Lung (tissue), 12 donors: ENCODE measurements around the gene HDLBP. TPM values are rescaled to one million over a fixed set of nuclear protein-coding genes. Genes with fewer than 3 reads are reported as not detected.

Experiments
- ATAC-seq: fragments of 200-7000 bp; cut with Tn5 transposase; one replicate; pipeline ENCODE4 v1.9.1; 2020; ENCODE audit warnings: moderate number of reproducible peaks; ENCODE audit not compliant: insufficient read depth, low FRiP score
- DNase-seq, 3 donors: peaks; one replicate each; pipeline ENCODE4 v3.0.0-alpha.2; 2013 to 2017
- H3K27ac ChIP-seq, 2 donors: one replicate each; pipeline ENCODE4 v1.5.1; 2013; ENCODE audit warnings: mild to moderate bottlenecking in 2 of 2, moderate library complexity in 2 of 2, control low read depth in 1 of 2, inconsistent platforms in 1 of 2, low read depth in 1 of 2, low read length in 1 of 2
- H3K27me3 ChIP-seq, 3 donors: one replicate each; pipeline ENCODE4 v1.5.1; 2013; ENCODE audit warnings: low read length in 2 of 3; ENCODE audit not compliant: control insufficient read depth in 3 of 3, insufficient read depth in 3 of 3
- H3K36me3 ChIP-seq, 4 donors: one replicate each; pipeline ENCODE4 v1.5.1; 2013; ENCODE audit warnings: low read length in 4 of 4, mild to moderate bottlenecking in 1 of 4, moderate library complexity in 1 of 4; ENCODE audit not compliant: control insufficient read depth in 4 of 4, insufficient read depth in 4 of 4
- H3K4me1 ChIP-seq, 5 donors: one replicate each; pipeline ENCODE4 v1.5.1; 2013; ENCODE audit warnings: low read length in 5 of 5, mild to moderate bottlenecking in 2 of 5, moderate library complexity in 1 of 5; ENCODE audit not compliant: control insufficient read depth in 5 of 5, insufficient read depth in 5 of 5
- H3K4me3 ChIP-seq: one replicate; pipeline ENCODE4 v1.5.1; 2013; ENCODE audit warnings: mild to moderate bottlenecking, control low read depth, moderate library complexity
- H3K9ac ChIP-seq, 2 donors: one replicate each; pipeline ENCODE4 v1.5.1; 2013; ENCODE audit warnings: low read length in 2 of 2, control low read depth in 1 of 2; ENCODE audit not compliant: insufficient read depth in 1 of 2
- H3K9me3 ChIP-seq, 4 donors: one replicate each; pipeline ENCODE4 v1.5.1; 2013; ENCODE audit warnings: low read length in 3 of 4, mild to moderate bottlenecking in 1 of 4, moderate library complexity in 1 of 4; ENCODE audit not compliant: control insufficient read depth in 4 of 4, insufficient read depth in 3 of 4
- CTCF ChIP-seq: IDR thresholded peaks from 2 replicates; pipeline ENCODE4 v1.5.1; 2012; ENCODE audit warnings: mild to moderate bottlenecking; ENCODE audit errors: control extremely low read depth, extremely low read depth
- WGBS, 2 donors: extraction: QIAGEN DNeasy Blood & Tissue Kit; methylation state at CpG; one replicate each; pipeline ENCODE4 v1.1.7; 2013; 5-methylcytosine and 5-hydroxymethylcytosine counted together
- polyA plus RNA-seq, 2 donors: library from polyadenylated mRNA; stranded (reverse); fragments of 200-250 nt; gene quantifications; one replicate each; pipeline ENCODE4 v1.2.1, GENCODE V29; 2013
- total RNA-seq, 2 donors: library from RNA; depleted of rRNA in 1 of 2; stranded (reverse); fragments of >200 nt in 1 of 2; gene quantifications; one replicate each; pipeline ENCODE4 v1.2.1, GENCODE V29; 2014 to 2021
- donor health status: control.
- donor health status: control.
- donor health status: Bipolar disorder and iron deficiency.
- donor health status: healthy.
- donor health status: DM: yes; HTN: yes; CAD: no.

Gene HDLBP
- total and polyA plus RNA-seq, 4 donors: 165 to 595 (median 316) TPM

DNA sequence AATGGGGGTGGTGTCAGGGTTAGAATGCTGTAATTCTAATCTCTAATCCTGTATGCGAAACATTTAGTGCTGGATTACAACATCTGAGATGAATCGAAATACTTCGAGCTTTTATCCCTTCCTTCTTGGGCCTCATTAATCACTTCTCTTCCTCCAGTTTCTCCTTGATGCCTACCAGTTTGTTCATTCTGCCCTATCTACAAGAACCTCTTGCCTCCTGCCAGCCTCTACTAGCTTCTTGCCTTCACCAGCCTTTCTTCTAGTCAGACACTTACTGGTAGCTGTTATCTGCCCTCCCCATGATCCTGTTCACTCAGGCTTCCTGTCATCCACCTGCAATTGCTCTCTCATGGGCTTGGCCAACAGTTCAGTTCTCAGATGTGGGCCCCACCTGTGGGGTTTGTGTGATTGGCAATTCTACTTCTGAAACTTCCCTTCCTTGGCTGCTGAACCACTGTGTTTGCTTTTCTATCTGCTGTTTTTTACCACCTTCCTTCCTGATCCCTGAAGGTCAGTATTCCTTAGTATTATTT is 25.2 kb upstream of the HDLBP start:
- peaks cover 31 to 75% (median 55%) of the 10 kb centered on the region in 4 donors for H3K36me3 ChIP-seq
- peak overlapping the region in 1 of 2 donors; percentile 13 for H3K9ac ChIP-seq
- 33 to 64% methylated on average over 3 of the region's 3 CpGs for WGBS, 2 donors

DNA sequence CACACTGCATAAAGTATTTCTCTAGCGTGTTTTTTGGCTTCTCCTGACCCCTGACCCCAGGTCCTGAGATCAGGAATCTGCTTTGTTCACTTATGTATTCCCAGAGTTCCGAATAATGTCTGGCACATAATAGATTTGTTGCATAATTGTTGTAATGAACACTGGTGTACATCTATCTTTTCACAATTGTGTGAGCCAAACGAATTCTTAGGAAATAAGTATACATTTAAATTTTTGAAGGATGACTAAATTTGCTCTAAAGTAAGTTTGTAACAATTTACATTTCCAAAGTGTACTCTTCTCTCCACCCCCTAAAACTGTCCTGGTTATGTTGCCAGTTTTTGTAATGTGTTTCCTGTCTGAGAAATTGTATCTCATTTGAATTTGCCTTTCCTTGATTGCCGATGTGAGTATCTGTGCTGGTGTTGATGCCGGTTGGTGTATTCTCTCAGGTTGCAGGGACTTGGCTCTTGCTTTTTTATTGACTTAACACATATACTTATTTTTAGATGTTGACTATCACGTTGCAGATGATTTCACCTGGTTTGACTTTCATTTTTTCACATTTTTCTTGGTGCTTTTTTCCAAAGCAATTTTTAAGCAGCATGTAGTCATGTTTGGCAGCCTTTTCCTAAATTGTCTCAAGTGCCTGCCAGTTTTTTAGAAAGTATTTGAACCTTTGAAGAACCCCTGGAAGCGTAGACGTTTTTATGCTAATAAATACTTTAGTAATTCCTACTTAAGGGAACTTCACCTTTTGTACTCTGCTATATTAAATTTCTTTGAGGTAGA is 24.6 kb upstream of the HDLBP start:
- H3K4me3 ChIP-seq: no peak overlapping the region
- ATAC-seq (no peak), DNase-seq (no peak)
- no peaks in the 10 kb centered on the region for H3K27me3 ChIP-seq
- WGBS, 2 donors: 46 to 50% methylated on average over 8 of the region's 8 CpGs
- TF ChIP-seq CTCF: no peak
- no peak overlapping the region for H3K27ac ChIP-seq
- peak overlapping the region in 1 of 2 donors; percentile 4 for H3K9ac ChIP-seq
- peaks cover 29 to 71% (median 51%) of the 10 kb centered on the region in 4 donors for H3K36me3 ChIP-seq
- H3K4me1 ChIP-seq: peaks cover 0 to 2% (median 0%) of the 10 kb centered on the region in 5 donors
- no peaks in the 10 kb centered on the region for H3K9me3 ChIP-seq

More for the DNA sequence above, 25.2 kb upstream of the HDLBP start:
- H3K27me3 ChIP-seq: no peaks in the 10 kb centered on the region
- peaks cover 0 to 2% (median 0%) of the 10 kb centered on the region in 5 donors for H3K4me1 ChIP-seq
- no peak overlapping the region for H3K4me3 ChIP-seq
- ATAC-seq (peak; percentile 12), DNase-seq (no peak)
- H3K9me3 ChIP-seq: no peaks in the 10 kb centered on the region
- H3K27ac ChIP-seq: peak overlapping the region in 1 of 2 donors; percentile 48
- no peak for TF ChIP-seq CTCF

- peaks cover 0 to 2% (median 0%) of the 10 kb centered on the region in 5 donors for H3K4me1 ChIP-seq
- DNase-seq (no peak), ATAC-seq (no peak)
- H3K9me3 ChIP-seq: no peaks in the 10 kb centered on the region
- H3K4me3 ChIP-seq: no peak overlapping the region
- H3K27me3 ChIP-seq: no peaks in the 10 kb centered on the region
- 70 to 79% methylated on average over 2 of the region's 2 CpGs for WGBS, 2 donors
- H3K27ac ChIP-seq: no peak overlapping the region
- peaks cover 14 to 49% (median 28%) of the 10 kb centered on the region in 4 donors for H3K36me3 ChIP-seq
- H3K9ac ChIP-seq: no peak overlapping the region
- TF ChIP-seq CTCF: no peak
These were observed 19.3 kb upstream of the HDLBP start for GRCh38 chr2:241334813-241335212.
